Measurements from ENCODE around the gene BICD1.

GRCh38 chr12:32407795-32408194, 301.1 kb downstream of the BICD1 start:
- no peak for TF ChIP-seq CTCF (IDR thresholded peaks at IDR 0.05)
- TF ChIP-seq POLR2A (IDR thresholded peaks at IDR 0.05): no peak
